ENCODE results near the gene NAALADL2.

- TF ChIP-seq ZBTB7A (CRISPR knock-in tag; IDR thresholded peaks at IDR 0.05) (no peak), TFAP4 (IDR thresholded peaks at IDR 0.05; ENCODE audit: borderline replicate concordance, low read depth) (no peak), TFDP2 (CRISPR knock-in tag; IDR thresholded peaks at IDR 0.05) (no peak), POLR2A (IDR thresholded peaks at IDR 0.05; ENCODE audit: insufficient read depth in 1 of 2, low read depth in 2 of 2, low read length in 2 of 2) (no peak), TCF7 (IDR thresholded peaks at IDR 0.05; ENCODE audit: low read depth) (no peak)
Observed at GRCh38 chr3:174859114-174859735, at the start of gene NAALADL2.
